Smooth muscle cell of bladder (primary cell): ENCODE measurements around the gene CDC42BPB. TPM values are rescaled to one million over a fixed set of nuclear protein-coding genes. Genes with fewer than 3 reads are reported as not detected.

Experiments
- total RNA-seq: library from RNA; depleted of rRNA; stranded (reverse); fragments of >200 nt; gene quantifications from 2 replicates; pipeline ENCODE4 v1.2.3, GENCODE V29; 2014

The CDC42BPB gene, protein sequence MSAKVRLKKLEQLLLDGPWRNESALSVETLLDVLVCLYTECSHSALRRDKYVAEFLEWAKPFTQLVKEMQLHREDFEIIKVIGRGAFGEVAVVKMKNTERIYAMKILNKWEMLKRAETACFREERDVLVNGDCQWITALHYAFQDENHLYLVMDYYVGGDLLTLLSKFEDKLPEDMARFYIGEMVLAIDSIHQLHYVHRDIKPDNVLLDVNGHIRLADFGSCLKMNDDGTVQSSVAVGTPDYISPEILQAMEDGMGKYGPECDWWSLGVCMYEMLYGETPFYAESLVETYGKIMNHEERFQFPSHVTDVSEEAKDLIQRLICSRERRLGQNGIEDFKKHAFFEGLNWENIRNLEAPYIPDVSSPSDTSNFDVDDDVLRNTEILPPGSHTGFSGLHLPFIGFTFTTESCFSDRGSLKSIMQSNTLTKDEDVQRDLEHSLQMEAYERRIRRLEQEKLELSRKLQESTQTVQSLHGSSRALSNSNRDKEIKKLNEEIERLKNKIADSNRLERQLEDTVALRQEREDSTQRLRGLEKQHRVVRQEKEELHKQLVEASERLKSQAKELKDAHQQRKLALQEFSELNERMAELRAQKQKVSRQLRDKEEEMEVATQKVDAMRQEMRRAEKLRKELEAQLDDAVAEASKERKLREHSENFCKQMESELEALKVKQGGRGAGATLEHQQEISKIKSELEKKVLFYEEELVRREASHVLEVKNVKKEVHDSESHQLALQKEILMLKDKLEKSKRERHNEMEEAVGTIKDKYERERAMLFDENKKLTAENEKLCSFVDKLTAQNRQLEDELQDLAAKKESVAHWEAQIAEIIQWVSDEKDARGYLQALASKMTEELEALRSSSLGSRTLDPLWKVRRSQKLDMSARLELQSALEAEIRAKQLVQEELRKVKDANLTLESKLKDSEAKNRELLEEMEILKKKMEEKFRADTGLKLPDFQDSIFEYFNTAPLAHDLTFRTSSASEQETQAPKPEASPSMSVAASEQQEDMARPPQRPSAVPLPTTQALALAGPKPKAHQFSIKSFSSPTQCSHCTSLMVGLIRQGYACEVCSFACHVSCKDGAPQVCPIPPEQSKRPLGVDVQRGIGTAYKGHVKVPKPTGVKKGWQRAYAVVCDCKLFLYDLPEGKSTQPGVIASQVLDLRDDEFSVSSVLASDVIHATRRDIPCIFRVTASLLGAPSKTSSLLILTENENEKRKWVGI (N-terminal part only)
- total RNA-seq: 57.6 and 78.2 TPM in 2 replicates

DNA sequence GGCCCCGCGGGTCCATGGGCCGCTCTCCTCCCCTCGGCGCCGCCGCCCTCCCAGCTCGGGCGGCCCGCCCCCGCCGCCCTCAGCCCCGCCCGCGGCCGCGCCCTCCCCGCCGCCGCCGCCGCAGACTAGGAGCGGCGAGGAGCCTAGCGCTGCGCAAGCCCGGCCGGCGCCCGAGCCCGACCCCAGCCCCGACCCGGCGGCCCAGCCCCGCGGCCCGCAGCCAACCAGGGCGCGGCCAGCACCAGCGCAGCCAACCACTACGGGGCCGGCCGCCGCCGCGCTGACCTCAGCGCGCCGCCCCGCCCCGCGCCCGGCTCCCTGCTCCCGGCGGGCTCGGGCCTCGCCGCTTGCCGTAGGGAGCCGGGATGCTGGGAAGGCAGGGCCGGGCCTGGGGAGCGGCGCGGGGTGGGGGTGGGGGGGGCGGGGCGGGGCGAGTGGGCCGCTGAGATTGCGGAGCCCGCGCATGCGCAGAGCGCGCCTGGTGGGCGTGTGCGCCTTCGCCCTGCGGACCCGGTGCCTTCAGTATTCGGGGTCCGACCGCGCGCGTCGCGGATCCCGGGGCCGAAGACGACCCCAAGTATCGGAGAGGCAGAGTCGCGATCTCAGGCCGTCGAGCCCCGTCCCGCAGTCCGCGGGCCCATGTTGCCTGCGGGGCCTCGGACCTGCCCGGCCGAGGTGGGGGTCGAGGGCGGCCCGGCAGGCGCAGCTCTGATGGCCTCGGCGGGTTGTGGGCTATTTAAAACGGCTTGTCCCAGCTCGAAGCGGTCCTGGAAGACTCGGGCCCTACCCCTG is at the start of gene CDC42BPB:
CDC42BPB (minus strand) TSS at position 178 of the 792 bp plus-strand sequence. CDS start 376 bp downstream, outside the sequence.

DNA sequence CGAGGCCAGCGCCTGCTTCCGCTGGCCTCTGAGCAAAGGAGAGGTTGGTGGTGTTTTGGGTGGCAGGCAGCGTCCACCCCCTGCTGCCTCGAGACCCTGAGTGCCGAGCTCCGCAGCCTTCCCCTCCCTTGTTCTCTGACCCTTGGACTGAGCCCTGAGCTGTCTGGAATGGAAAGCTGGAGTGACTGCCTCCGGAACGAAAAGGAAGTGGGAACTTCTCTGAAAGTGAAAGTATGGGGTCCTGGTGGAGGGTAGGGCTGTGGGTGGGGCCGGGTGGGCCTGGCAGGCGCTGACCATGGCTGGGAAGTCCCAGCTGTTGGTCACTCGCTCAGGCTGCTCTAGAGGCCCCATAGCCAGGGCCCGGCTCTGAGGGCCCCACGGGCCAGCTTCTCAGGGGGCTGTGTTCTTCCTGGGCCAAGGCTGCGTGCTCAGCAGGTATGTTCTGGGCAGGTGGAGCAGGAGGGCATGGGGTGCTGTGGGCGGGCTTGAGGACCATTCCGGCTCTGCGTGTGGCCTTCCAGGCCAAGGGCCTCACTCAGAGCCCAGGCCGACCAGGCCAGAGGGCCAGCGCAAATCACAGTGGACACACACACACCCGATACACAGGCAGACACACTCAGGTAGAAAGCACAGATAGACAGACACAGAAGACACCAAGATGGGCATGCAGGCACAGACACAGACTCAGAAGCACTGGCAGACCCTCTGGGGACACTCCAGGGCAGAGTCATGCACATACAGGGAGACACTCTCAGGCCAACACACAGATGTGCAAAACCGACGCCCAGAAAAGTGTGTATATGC is 37.3 kb upstream of the CDC42BPB start, which contains the start of gene EXOC3L4:
EXOC3L4 (plus strand) TSS at position 320 of the 804 bp plus-strand sequence. CDS start 5,495 bp downstream, outside the sequence.

GRCh38 chr14:103084021-103084919 is 26.9 kb upstream of the CDC42BPB start, which contains the start of gene LBHD2:
Gene LBHD2, plus strand, starts transcription at chr14:103084210. Its CDS starts 1,803 bp downstream, at chr14:103086013.

DNA sequence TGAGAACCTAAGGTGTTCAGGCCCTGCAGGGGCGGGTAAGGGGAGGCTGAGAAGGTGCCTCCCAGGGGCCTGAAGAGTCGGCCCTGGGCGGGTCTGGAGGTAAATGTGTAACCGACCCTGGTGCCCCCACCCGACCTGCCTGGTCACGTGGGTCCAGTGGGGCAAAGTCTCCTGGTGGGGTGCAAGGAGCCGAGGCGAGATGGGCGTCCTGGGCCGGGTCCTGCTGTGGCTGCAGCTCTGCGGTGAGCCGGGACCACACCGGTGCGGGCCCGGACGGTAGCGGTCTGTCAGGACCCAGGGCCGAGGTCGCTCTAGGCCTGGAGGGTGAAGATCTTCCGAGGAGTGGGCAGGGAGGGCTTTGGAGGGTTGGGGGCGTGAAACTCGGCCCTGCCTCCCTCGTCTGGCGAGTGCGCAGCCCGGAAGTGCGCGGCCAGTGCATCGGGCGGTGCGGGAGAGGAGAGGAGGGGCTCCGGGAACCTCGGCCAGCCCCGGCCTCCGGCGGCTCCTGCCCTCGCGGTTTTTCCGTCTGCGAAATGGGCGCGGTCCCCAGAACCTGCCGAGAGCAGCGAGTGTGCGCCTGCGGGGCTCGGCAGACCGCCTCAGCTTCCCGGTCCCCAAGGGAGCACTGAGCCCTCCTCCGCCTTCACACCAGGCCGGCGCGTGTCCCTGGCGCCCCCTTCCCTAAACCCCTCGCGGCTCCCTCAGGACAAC is 134.7 kb downstream of the CDC42BPB start, which contains the start of gene AMN:
AMN (plus strand) TSS at position 174 of the 711 bp plus-strand sequence; CDS start at position 200, 26 bp downstream.

Other genes starting within 250 kb of the CDC42BPB start
- 0.18 and 0.43 TPM in 2 replicates for gene AMN, start 134.9 kb downstream of the CDC42BPB start, total RNA-seq
- not detected in 2 replicates for gene LBHD2, start 26.7 kb upstream of the CDC42BPB start, total RNA-seq
- gene EXOC3L4, start 37.2 kb upstream of the CDC42BPB start, total RNA-seq: 0.65 and 1.6 TPM in 2 replicates
- 101 and 114 TPM in 2 replicates for gene TNFAIP2, start 65.9 kb upstream of the CDC42BPB start, total RNA-seq